GM18502 (cell line): ENCODE measurements around the gene B4GALNT1.
"Not testable (repeated sequence)": the region's sequence is repeated elsewhere in the genome, so short reads cannot be mapped to it uniquely, and the experiment has no call there.

ENCODE experiments used
- ATAC-seq: cut with Tn5 transposase; IDR thresholded peaks from one replicate; pipeline ENCODE4 v1.9.1; 2021; ENCODE audit warnings: mild to moderate bottlenecking; ENCODE audit not compliant: unreplicated experiment, poor library complexity

B4GALNT1 gene

DNA sequence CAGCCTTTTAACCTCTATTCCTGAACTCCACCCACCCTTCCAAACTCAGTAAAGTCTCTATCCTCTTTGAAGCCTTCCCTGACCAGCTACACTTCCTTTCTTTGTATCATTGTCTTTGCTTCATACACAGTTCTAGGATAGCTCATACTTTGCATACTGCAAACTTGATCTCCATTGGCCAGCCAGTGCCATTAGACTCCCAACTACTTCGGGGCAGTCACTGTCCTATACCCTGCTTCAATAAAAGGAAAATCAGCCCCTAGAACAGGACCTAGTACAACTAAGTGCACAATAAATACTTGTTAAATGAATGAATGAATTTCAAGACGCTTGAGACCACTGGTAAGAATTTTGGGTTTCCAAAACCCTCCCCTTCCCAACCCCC, 42.5 kb downstream of the B4GALNT1 start:
- ATAC-seq, result no peak

DNA sequence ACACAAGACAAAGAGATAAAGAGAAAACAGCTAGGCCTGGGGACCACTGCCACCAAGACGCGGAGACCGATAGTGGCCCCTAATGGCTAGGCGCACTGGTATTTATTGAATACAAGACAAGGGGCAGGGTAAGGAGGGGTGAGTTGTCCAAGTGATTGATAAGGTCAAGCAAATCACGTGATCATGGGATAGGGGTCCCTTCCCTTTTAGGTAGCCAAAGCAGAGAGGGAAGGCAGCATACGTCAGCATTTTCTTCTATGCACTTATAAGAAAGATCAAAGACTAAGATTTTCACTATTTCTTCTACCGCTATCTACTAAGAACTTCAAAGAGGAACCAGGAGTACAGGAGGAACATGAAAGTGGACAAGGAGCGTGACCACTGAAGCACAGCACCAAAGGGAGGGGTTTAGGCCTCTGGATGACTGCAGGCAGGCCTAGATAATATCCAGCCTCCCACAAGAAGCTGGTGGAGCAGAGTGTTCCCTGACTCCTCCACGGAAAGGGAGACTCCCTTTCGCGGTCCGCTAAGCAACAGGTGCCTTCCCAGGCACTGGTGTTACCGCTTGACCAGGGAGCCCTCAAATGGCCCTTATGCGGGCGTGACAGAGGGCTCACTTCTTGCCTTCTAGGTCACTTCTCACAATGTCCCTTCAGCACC, 43.9 kb downstream of the B4GALNT1 start:
- ATAC-seq, result not testable (repeated sequence)

DNA sequence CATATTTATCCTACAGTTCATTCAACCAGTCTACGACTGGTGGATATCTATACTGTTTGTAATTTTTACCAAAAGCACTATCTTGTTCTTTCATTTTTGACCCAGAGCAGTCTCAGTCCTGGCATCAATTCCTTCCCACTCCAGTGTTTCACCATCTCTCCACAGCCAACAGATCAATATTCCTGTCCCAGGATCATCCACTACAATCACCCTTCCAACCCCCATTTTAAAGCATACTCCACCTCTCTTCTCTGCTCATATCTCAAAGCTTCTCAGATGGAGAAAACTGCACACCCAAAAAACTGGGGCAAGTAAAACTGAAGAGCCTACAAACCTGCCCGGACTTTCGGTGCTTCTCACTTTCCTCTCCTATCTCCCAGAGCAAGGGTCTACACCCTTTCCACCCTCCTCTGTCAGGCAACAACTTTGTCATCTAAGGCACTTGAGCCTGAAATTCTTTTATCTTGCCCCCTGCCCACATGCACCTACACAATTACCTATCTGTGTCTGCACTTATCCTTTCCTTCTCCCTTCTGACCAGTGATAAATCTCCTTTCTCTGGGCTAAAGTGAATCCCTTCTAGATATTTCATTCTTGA, 46.1 kb downstream of the B4GALNT1 start:
- ATAC-seq, result no peak

DNA sequence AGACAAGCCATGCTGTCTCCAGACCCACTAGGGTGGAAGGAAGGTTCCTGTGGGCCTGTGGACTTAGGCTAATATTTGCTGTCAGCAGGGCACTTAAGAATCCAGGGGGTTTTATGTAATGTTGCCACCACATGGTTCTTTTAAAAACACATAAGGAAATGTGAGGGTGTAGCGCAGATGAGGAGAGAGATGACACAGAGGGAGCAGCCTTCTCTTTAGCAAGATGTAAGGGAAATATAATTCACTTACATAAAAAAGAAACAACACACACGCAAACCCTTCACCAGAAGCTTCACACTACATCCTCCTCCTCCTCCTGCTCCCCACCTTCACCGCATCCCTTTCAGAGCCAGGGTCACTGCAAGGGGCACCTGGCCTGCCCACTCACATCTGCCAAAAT, 46.9 kb downstream of the B4GALNT1 start:
- no peak for ATAC-seq

DNA sequence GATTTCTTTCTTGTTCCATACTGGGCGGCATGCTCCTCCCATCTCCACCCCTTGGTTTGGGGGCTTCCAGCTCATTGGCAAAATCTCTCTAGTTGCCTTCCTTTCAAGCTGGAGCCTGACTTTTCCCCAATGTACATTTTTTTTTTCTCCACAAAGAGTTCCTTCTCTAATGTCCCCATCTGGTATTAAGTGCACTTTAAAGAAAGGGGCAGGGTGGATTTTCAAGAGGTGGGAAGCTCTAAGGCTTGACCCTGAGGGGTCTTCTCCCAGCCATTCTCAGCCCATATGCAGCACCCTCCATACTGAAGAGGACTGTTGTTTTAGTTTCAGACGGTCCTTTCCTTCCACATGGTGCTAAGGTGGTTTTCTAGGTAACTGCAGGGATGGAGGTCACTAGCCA, 47.8 kb downstream of the B4GALNT1 start:
- no peak for ATAC-seq

DNA sequence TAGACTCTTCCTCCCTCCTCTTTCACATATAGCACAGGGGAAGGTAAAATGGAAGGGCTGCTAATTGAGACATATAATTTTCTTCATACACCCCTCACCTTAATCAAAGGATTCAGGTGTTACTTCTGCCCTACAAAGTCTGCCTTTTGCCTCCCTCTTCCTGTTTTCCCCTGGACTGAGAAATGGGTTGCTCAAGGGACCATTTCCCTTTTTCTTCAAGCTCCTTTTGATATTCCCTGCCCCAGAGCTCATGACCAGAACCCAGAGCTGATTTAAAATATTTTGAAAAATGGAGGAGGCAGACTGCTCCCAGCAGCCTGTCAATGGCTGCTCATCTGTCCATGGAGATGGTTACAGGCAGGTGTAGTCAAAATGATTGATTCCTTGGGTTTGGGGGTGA, 48.3 kb downstream of the B4GALNT1 start:
- ATAC-seq, result no peak

DNA sequence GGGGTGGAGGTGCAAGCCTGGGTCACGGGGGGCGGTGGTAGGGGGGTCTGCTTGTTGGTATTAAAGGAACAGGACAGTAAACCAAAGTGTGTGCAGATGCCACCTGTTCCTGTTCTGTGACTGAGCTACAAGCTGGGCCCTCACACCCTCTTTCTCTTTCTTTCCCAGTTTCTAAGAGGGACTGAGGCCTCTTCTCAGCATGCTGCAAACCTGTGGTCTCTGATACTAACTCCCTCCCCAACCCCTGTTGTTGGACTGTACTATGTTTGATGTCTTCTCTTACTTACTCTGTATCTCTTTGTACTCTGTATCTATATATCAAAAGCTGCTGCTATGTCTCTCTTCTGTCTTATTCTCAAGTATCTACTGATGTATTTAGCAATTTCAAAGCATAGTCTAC, 49.0 kb downstream of the B4GALNT1 start:
- ATAC-seq, result no peak

DNA sequence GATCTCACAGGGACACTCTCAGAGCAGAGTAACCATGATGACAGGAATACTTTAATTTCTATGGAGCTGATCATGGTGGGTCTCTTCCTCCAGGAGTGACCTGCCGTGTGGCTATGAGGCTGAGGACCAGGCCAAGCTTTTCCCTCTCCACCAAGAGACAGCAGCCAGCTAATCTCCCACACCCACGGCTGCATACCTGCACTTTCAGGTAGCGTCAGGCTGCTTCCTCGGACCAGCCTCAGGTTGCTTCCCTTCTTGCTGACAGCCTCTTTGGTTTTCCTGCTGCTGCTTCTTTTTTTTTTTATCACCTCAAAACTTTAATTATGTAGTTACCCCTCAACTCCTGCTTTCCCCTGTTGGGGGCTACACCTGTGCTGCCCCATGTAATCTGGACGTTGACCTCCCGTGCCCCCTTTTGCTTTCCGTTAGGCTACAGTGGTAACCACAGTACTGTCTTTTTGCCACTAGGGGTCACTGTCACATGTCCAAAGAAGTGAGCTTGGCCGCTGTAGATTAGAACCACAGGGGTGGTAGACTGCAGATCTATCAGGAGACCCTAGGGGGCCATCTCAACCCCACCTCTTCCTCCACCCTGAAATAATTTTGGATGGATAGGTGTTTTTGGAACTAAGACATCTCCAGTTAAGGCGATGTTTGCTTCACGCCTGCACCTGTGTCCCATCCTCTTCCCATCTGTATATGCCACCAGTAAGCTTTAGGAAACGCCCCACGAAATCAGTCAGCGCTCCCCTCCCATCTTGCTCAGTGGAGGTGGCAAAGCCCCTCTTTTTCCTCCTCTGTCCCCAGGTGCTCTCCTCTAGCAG, 49.8 kb downstream of the B4GALNT1 start:
- peak; percentile 94 for ATAC-seq

DNA sequence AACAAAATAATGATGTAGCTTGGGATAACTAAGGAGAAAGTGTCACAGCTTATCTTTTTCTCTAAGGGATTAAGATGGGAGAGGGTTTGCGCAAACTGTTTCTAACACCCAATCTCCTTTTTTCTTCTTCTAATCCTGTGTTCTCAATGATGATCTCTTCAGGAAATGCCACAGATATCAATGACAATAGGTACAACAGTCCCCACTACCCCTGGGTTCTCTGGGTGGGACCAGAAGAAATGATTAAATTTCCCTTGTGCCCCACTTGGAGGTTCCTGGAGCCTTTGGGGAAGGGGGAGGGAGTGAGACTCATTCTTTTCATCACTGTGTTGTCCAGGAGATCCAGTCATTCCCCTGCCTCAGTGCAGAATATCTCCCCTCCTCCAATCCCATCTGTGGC, 50.6 kb downstream of the B4GALNT1 start:
- no peak for ATAC-seq

DNA sequence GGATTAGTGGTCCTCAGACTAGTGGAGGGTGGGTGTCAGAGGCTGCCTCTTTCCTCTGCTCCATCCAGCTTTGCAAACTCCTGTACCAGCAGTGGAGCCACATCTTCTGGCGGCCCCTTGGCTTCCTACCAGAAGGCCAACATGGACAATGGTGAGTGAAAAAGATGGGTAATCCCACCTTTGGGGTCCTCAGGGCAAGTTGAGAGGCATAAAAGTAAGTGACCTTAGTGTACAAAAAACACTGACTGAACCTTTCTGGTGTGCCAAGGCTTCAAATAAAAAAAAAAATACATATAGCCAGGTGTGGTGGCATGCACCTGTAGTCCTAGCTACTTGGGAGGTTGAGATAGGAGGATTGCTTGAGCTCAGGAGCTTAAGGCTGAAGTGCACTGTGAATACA, 51.2 kb downstream of the B4GALNT1 start:
- no peak for ATAC-seq

DNA sequence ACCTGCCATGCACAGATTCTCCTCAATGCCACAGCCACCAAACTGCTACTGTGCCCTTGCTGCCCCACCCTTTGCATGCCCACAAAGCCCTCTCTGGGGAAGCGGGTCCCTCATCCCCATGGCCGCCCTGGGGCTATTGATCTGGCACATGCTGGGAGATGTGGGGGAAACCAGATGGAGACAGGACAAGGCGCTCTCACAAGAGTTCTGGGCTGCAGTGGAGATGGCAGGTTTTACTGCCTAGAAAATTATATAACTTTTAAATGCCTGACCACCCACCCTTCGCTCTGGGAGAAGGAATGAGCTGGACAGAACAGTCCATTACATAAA, 52.6 kb downstream of the B4GALNT1 start:
- ATAC-seq, result no peak

DNA sequence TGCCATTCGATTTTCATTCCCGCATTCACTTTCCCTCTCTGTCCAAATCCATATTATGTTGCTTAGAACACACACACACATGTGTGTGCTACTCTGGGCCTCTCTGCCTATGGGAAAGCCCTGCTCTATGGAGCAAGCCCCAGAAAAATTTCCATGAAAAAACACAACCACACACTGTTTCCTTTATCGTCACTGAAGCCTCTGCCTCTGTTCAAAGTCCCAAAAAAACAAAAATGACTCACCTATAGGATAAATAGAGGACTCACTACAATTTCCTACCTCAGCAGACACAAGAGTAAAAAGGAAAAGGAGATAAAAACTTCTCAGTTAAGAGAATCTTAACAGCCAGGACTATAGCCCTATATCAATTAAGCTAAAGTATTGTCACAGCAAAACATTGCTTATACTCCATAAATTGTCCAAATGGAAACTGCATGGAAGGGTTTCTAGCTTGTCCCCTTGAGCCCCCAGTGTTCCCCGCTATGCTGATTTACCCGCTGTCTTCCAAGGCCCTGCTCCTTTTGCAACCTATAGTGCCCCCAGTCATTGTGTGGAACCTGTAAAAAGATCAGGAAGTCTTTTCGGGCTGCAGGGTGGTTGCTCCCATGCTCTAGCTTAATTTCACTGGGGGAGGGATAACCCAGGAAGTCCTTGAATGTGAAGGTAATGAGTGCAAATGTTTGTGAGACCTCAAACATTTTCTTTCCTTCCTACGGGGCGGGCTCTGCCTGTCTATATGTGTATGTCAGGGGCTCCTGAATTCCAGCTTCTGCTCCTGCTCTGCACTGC, 53.1 kb downstream of the B4GALNT1 start:
- ATAC-seq, result no peak

DNA sequence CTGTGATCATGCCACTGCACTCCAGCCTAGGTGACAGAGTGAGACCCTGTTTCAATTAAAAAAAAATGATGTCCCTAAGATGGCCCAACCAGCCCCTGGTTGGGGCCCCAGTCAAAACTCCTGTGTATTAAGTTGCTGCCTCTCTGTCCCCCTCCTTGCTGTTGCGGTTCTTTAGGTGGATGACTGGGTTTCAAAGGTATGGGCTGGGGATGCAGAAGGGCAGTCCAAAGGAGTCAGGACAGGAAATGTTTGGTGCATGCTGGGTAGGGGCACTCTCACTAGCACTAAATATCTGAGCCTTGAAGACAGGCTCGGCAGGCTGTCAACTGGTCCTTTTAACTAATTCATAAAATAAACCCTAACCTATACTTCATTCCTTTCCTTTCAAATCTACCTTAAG, 54.0 kb downstream of the B4GALNT1 start:
- no peak for ATAC-seq

DNA sequence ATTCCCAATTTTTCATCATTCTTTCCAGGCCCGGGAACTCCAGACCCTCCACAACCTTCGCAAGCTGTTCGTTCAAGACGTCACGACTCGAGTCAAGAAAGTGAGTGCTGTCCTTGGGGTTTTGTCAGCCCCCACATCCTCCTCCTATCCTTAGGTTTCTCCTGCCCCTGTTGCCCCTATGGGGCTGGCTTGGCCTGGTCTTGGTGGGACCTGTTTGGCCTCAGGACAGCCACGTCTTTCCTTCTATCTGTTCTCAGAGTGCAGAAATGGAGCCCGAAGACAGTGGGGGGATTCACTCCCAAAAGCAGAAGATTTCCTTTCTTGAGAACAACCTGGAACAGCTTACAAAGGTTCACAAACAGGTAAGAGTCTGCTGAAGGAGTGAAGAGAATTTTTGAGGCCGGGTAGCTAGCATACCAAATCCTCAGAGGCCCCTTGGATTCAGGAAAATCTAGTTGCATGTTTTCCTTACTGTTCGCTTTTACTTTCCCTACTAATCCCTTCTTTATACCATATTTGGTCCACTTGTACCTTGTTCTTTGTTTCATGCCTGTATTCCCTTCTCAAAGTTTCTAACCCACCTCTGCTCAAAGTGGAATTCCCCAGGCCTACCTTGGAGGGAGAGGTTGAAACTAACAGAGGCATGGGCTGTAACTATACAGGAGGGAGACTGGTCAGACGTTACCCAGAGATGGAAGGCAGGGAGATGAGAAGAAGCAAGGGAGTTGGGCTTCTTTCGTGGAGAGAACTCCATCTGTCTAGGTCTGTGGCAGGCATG, 54.8 kb downstream of the B4GALNT1 start:
- no peak for ATAC-seq

DNA sequence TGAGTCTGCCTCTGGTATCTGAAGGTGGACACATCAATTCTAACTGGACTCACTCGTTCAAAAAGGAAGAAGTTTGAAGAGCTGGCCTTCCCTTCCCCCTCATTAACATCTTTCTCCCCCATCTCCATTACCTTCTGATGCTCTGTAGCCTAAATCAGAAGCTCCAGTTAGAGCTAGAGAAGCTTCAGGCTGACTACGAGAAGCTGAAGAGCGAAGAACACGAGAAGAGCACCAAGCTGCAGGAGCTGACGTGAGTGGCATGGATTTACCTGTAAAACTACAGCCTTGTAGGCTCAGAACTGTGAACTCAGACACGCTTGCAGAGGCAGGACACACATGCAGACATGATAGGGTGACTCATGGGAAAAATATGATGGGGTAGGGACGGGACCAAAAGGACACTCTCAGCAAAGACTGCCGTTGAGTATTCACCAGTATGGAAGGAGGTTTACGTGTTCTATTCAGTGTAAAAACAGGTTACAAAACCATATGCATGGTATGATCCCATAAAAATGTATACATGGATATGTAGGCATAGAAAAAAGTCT, 56.3 kb downstream of the B4GALNT1 start:
- ATAC-seq, result no peak
